DOHH2 (cell line): Measurements from ENCODE around the gene PTPN22.
A peak's percentile ranks its signal among the peaks of the same experiment; 100 is the strongest.

Source experiments
- H3F3A ChIP-seq: fragments of 200-600 bp; sonication (generic), shearing (Covaris generic); 2 replicates; pipeline ENCODE4 v1.6.0; 2016; ENCODE audit warnings: antibody characterized with exemption, mild to moderate bottlenecking; ENCODE audit not compliant: control insufficient read depth, insufficient read depth
- H3K27ac ChIP-seq: fragments of 200-600 bp; sonication (generic); 2 replicates; pipeline ENCODE4 v1.5.1; 2014; ENCODE audit warnings: low read depth, mild to moderate bottlenecking, low read length, moderate library complexity
- H3K27me3 ChIP-seq: fragments of 200-600 bp; sonication (generic); 2 replicates; pipeline ENCODE4 v1.6.1; 2014; ENCODE audit warnings: mild to moderate bottlenecking, low read length, mixed read lengths; ENCODE audit not compliant: control insufficient read depth
- H3K36me3 ChIP-seq: fragments of 200-600 bp; sonication (generic); 2 replicates; pipeline ENCODE4 v1.6.1; 2014; ENCODE audit warnings: mild to moderate bottlenecking, low read length, moderate library complexity, mixed read lengths; ENCODE audit not compliant: control insufficient read depth
- H3K4me1 ChIP-seq: fragments of 200-600 bp; sonication (generic); 2 replicates; pipeline ENCODE4 v1.6.1; 2014; ENCODE audit warnings: mild to moderate bottlenecking, low read length, mixed read lengths; ENCODE audit not compliant: control insufficient read depth
- H3K4me2 ChIP-seq: fragments of 200-600 bp; sonication (generic); 2 replicates; pipeline ENCODE4 v1.6.0; 2014; ENCODE audit warnings: mild to moderate bottlenecking, low read length, moderate library complexity
- H3K4me3 ChIP-seq: fragments of 200-600 bp; sonication (generic); 2 replicates; pipeline ENCODE4 v1.5.1; 2014; ENCODE audit warnings: mild to moderate bottlenecking, low read length, mixed read lengths
- H3K79me2 ChIP-seq: fragments of 200-600 bp; sonication (generic); 2 replicates; pipeline ENCODE4 v1.6.1; 2014; ENCODE audit warnings: mild to moderate bottlenecking, low read length, mixed read lengths; ENCODE audit not compliant: control insufficient read depth
- H3K9me2 ChIP-seq: fragments of 200-600 bp; sonication (generic); replicated peaks from 2 replicates; pipeline ENCODE4 v1.6.1; 2014; ENCODE audit warnings: mild to moderate bottlenecking, low read length, mixed read lengths; ENCODE audit not compliant: control insufficient read depth
- H3K9me3 ChIP-seq: fragments of 200-600 bp; sonication (generic); 2 replicates; pipeline ENCODE4 v1.6.1; 2014; ENCODE audit warnings: antibody characterized with exemption, low read length, mixed read lengths; ENCODE audit not compliant: control insufficient read depth, insufficient read depth
- H4K20me1 ChIP-seq: fragments of 200-600 bp; sonication (generic); 2 replicates; pipeline ENCODE4 v1.6.0; 2014; ENCODE audit warnings: low read depth, mild to moderate bottlenecking, antibody characterized with exemption, low read length, moderate library complexity; ENCODE audit not compliant: control insufficient read depth, insufficient read depth
- EZH2phosphoT487 ChIP-seq: fragments of 200-600 bp; sonication (generic); IDR thresholded peaks from 2 replicates; pipeline ENCODE4 v1.6.1; 2017; ENCODE audit warnings: borderline replicate concordance, mild to moderate bottlenecking, antibody characterized with exemption, low read length, moderate library complexity, mixed read lengths
- TF ChIP-seq, protein P1 (sequence below): fragments of 200-600 bp; sonication (generic); IDR thresholded peaks from one replicate; pipeline ENCODE4 v1.5.1; 2014; ENCODE audit warnings: antibody characterized with exemption, mild to moderate bottlenecking, low read depth, low read length; ENCODE audit not compliant: poor library complexity, severe bottlenecking

The PTPN22 gene

DNA sequence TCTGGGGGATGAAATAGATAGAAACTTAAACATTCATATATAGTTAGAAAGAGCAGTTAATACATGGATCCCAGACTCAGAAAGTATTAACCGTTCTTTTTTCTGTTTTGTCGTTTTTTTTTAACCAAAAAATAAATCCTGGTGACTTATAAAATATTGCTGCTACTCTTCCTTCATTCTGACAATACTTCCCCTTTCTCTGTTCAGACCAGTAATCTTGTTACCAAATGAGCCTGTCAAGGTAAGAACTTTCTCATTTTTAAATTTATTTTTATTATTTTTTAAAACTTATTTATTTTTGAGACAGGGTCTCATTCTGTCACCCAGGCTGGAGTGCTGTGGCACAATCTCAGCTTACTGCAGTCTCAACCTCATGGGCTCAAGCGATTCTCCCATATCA, 13.7 kb downstream of the PTPN22 start:
- H3K36me3 ChIP-seq = peaks cover 53% of the 10 kb centered on the region
- H3K9me3 ChIP-seq = no peaks in the 10 kb centered on the region
- H3F3A ChIP-seq = peaks cover 17% of the 10 kb centered on the region
- no peak for TF ChIP-seq EZH2phosphoT487
- TF ChIP-seq, protein P1, sequence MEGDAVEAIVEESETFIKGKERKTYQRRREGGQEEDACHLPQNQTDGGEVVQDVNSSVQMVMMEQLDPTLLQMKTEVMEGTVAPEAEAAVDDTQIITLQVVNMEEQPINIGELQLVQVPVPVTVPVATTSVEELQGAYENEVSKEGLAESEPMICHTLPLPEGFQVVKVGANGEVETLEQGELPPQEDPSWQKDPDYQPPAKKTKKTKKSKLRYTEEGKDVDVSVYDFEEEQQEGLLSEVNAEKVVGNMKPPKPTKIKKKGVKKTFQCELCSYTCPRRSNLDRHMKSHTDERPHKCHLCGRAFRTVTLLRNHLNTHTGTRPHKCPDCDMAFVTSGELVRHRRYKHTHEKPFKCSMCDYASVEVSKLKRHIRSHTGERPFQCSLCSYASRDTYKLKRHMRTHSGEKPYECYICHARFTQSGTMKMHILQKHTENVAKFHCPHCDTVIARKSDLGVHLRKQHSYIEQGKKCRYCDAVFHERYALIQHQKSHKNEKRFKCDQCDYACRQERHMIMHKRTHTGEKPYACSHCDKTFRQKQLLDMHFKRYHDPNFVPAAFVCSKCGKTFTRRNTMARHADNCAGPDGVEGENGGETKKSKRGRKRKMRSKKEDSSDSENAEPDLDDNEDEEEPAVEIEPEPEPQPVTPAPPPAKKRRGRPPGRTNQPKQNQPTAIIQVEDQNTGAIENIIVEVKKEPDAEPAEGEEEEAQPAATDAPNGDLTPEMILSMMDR = no peak
- peak overlapping the region; percentile 84; the same call in 1 of the 2 replicates for H3K27ac ChIP-seq
- H4K20me1 ChIP-seq = no peaks in the 10 kb centered on the region
- H3K4me3 ChIP-seq = peak overlapping the region; percentile 56; the same call in 1 of the 2 replicates
- no peaks in the 10 kb centered on the region for H3K9me2 ChIP-seq
- H3K27me3 ChIP-seq = no peaks in the 10 kb centered on the region
- peaks cover 30% of the 10 kb centered on the region for H3K79me2 ChIP-seq
- H3K4me1 ChIP-seq = peaks cover 59% of the 10 kb centered on the region
- H3K4me2 ChIP-seq = peak overlapping the region; percentile 72

DNA sequence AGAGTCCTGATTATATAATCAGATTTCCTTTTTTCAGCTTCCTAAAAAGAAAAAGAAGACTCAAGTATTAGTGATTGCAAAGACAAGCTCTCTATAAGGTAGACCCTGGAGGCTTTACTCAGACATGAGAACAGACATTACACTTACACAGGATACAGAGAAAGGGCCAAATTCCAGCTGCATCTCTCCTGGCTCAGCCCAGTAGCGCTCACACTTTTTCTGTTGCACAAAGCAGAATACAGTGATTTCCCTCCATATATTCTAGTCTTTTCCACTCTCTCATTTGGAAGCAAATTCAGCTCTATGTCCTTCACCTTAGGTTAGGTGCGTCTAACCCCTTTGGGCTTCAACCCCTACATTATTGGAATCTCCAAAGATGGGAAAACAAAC, 15.1 kb downstream of the PTPN22 start:
- no peaks in the 10 kb centered on the region for H4K20me1 ChIP-seq
- no peak overlapping the region for H3K4me3 ChIP-seq
- no peak for TF ChIP-seq EZH2phosphoT487
- TF ChIP-seq, protein P1 = no peak
- H3K27me3 ChIP-seq = no peaks in the 10 kb centered on the region
- H3K9me3 ChIP-seq = no peaks in the 10 kb centered on the region
- H3K27ac ChIP-seq = no peak overlapping the region
- H3K36me3 ChIP-seq = peaks cover 61% of the 10 kb centered on the region
- peaks cover 46% of the 10 kb centered on the region for H3K4me1 ChIP-seq
- peaks cover 17% of the 10 kb centered on the region for H3K79me2 ChIP-seq
- H3K9me2 ChIP-seq = no peaks in the 10 kb centered on the region
- H3F3A ChIP-seq = peaks cover 17% of the 10 kb centered on the region
- no peak overlapping the region for H3K4me2 ChIP-seq

DNA sequence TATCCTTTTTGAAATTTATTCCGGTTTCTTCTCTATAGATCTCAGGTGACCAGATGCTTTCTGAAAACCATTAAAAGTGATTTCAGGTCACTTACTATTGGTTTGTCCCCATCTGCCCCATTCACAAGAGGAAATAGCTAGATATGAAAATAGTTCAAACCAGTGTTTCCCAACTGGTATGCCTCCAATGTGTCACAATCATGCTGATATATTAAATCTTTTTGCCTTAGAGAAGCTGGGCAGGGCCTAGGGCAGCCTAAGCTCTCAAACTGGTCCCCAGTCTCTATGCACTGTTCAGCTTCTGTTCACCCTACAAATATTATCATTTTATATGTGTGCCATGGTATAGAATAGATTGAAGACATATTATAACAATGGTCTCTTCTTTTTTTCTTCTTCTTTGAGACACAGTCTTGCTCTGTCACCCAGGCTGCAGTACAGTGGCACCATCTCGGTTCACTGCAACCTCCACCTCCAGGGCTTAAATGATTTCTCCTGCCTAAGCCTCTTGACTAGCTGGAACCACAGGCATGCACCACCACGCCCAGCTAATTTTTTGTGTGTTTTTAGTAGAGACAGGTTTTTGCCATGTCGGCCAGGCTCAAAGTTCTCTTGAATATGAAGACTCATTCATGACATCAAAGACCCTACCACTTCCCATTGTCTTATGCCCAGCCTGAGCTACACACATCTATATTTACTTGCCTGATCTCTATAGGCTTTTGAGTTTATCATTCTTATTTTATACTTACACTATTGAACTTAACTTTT, 15.7 kb downstream of the PTPN22 start:
- Histone ChIP-seq H3K36me3 (peaks cover 64% of the 10 kb centered on the region), H3K27me3 (no peaks in the 10 kb centered on the region), H3K4me3 (no peak overlapping the region), H4K20me1 (no peaks in the 10 kb centered on the region), H3K9me2 (no peaks in the 10 kb centered on the region), H3K4me1 (peaks cover 42% of the 10 kb centered on the region), H3F3A (peaks cover 18% of the 10 kb centered on the region), H3K79me2 (peaks cover 13% of the 10 kb centered on the region), H3K4me2 (no peak overlapping the region), H3K9me3 (no peaks in the 10 kb centered on the region), H3K27ac (no peak overlapping the region)
- TF ChIP-seq, protein P1 = no peak
- no peak for TF ChIP-seq EZH2phosphoT487
